ENCODE results near the gene PCNA. TPM values are rescaled to one million over a fixed set of nuclear protein-coding genes. Genes with fewer than 3 reads are reported as not detected.

The PCNA gene
- total RNA-seq, 1 experiment from 2014 or later, result 273 TPM

DNA sequence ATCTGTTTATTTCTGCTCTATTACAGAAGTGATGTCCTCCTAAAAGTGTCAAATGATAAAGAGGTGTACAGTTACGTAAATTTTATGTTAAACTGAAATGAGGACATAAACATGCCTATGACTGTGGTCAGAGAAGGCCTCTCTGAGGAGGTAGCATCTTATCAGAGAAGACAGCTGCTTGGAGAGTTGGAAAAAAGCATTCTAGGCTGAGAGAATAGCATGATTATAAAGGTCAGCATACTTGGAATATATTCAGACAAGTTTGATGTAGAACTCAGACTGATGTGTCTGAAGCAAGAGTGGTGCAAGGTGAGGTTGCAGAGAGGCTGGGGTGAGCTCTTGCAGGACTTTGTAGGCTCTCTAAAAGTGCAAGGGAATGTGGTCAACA, 3.1 kb upstream of the PCNA start:
- Histone ChIP-seq H3K79me2 (ENCODE audit: insufficient read depth, low read length) (peaks cover 26% of the 10 kb centered on the region), H3K4me2 (ENCODE audit: low read length) (no peak overlapping the region), H3K4me3 (replicated peaks in 1 of 2; ENCODE audit: low read depth in 1 of 2, low read length in 2 of 2) (no peak overlapping the region), H3K4me1 (ENCODE audit: control insufficient read depth in 1 of 2, insufficient read depth in 2 of 2, low read length in 2 of 2) (peaks cover 10 to 29% of the 10 kb centered on the region in 2 experiments), H3K27me3 (ENCODE audit: insufficient read depth, low read length) (no peaks in the 10 kb centered on the region), H3K9me2 (ENCODE audit: insufficient read depth) (no peaks in the 10 kb centered on the region), H3K9me3 (ENCODE audit: control insufficient read depth in 1 of 2, insufficient read depth in 1 of 2, low read depth in 1 of 2, low read length in 2 of 2) (no peaks in the 10 kb centered on the region), H3K36me3 (ENCODE audit: control insufficient read depth in 1 of 2, insufficient read depth in 2 of 2, low read length in 2 of 2) (peaks cover 8 to 11% of the 10 kb centered on the region in 2 experiments), H2AFZ (ENCODE audit: low read depth, low read length, poor library complexity, severe bottlenecking) (no peak overlapping the region), H3K27ac (ENCODE audit: low read depth, low read length) (no peak overlapping the region), H4K20me1 (ENCODE audit: insufficient read depth) (peaks cover 12% of the 10 kb centered on the region; the same call in 1 of the 2 replicates), H3K9ac (ENCODE audit: low read length) (no peak overlapping the region)
- intact Hi-C loops (cut with micrococcal nuclease), result no loop called here
- ChIA-PET POLR2A (no interaction called here), RAD21 (ENCODE audit: low non-redundant PET in 1 of 2, low total read pairs in 2 of 2, uncharacterized antibody in 2 of 2, unreplicated experiment in 2 of 2) (no interaction called here), CTCF (no interaction called here)
- no peak for TF ChIP-seq SRF (IDR thresholded peaks at IDR 0.05; ENCODE audit: low read depth)
- no peak for TF ChIP-seq YY1 (IDR thresholded peaks at IDR 0.05; ENCODE audit: extremely low read depth, insufficient replicate concordance, low read depth, low read length)
- TF ChIP-seq ZFX (IDR thresholded peaks at IDR 0.05), result no peak
- TF ChIP-seq SP1 (IDR thresholded peaks at IDR 0.05; ENCODE audit: low read depth), result no peak
- BruUV-seq (replicated peaks), result no TSS peak
- ATAC-seq (no peak), DNase-seq (ENCODE audit: low read depth, low spot score) (no peak)

DNA sequence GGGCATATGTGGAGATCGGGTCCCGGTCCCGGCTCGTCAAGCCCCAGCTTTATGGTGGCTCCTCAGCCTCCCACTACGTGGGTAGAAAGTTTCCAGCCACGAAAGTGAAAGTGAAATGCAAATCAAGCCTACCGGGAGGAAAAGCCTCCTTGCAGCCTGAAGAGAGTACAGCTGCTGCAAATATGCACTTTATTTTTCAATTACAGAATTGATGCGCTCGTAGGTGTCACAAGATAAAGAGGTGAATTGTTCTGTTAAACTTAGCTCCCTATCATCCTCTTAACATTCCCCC, 373 bp upstream of the PCNA start:
- intact Hi-C loops (cut with micrococcal nuclease), result no loop called here
- peaks cover 14 to 33% of the 10 kb centered on the region in 2 experiments for H3K4me1 ChIP-seq (ENCODE audit: control insufficient read depth in 1 of 2, insufficient read depth in 2 of 2, low read length in 2 of 2)
- H3K36me3 ChIP-seq (ENCODE audit: control insufficient read depth in 1 of 2, insufficient read depth in 2 of 2, low read length in 2 of 2), result peaks cover 35 to 38% of the 10 kb centered on the region in 2 experiments
- ATAC-seq (no peak), DNase-seq (ENCODE audit: low read depth, low spot score) (no peak)
- CTCF ChIA-PET, result interaction anchor here (1.5 to 1.7 kb wide), 2 partner anchors 19 to 72 kb away, joined by 6 to 7 read pairs; no protein-coding TSS in a partner anchor
- H3K27ac ChIP-seq (ENCODE audit: low read depth, low read length), result peak overlapping the region; percentile 97
- BruUV-seq (replicated peaks), result no TSS peak
- H4K20me1 ChIP-seq (ENCODE audit: insufficient read depth), result peaks cover 30% of the 10 kb centered on the region; the same call in 1 of the 2 replicates
- POLR2A ChIA-PET, result interaction anchor here (0.7 to 1.6 kb wide), 3 partner anchors 34 to 53 kb away, joined by 3 to 4 read pairs (median 3); no protein-coding TSS in a partner anchor
- H3K79me2 ChIP-seq (ENCODE audit: insufficient read depth, low read length), result peaks cover 46% of the 10 kb centered on the region
- H3K4me2 ChIP-seq (ENCODE audit: low read length), result peak overlapping the region; percentile 78
- H3K27me3 ChIP-seq (ENCODE audit: insufficient read depth, low read length), result no peaks in the 10 kb centered on the region
- H3K4me3 ChIP-seq (replicated peaks in 1 of 2; ENCODE audit: low read depth in 1 of 2, low read length in 2 of 2), result peak overlapping the region; percentile 84 to 90
- RAD21 ChIA-PET (ENCODE audit: low non-redundant PET in 1 of 2, low total read pairs in 2 of 2, uncharacterized antibody in 2 of 2, unreplicated experiment in 2 of 2), result interaction anchor here (0.8 to 1.4 kb wide), 2 partner anchors 72 kb away, joined by 3 to 4 read pairs; no protein-coding TSS in a partner anchor
- H3K9ac ChIP-seq (ENCODE audit: low read length), result peak overlapping the region; percentile 99
- H3K9me3 ChIP-seq (ENCODE audit: control insufficient read depth in 1 of 2, insufficient read depth in 1 of 2, low read depth in 1 of 2, low read length in 2 of 2), result no peaks in the 10 kb centered on the region
- H2AFZ ChIP-seq (ENCODE audit: low read depth, low read length, poor library complexity, severe bottlenecking), result no peak overlapping the region
- H3K9me2 ChIP-seq (ENCODE audit: insufficient read depth), result no peaks in the 10 kb centered on the region
- TF ChIP-seq, protein P1, sequence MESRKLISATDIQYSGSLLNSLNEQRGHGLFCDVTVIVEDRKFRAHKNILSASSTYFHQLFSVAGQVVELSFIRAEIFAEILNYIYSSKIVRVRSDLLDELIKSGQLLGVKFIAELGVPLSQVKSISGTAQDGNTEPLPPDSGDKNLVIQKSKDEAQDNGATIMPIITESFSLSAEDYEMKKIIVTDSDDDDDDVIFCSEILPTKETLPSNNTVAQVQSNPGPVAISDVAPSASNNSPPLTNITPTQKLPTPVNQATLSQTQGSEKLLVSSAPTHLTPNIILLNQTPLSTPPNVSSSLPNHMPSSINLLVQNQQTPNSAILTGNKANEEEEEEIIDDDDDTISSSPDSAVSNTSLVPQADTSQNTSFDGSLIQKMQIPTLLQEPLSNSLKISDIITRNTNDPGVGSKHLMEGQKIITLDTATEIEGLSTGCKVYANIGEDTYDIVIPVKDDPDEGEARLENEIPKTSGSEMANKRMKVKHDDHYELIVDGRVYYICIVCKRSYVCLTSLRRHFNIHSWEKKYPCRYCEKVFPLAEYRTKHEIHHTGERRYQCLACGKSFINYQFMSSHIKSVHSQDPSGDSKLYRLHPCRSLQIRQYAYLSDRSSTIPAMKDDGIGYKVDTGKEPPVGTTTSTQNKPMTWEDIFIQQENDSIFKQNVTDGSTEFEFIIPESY (IDR thresholded peaks at IDR 0.05; ENCODE audit: extremely low read depth, insufficient replicate concordance, low read length), result no peak
- TF ChIP-seq POLR2A (IDR thresholded peaks at IDR 0.05; ENCODE audit: borderline replicate concordance, extremely low read depth, insufficient read depth, insufficient read length), result no peak
- TF ChIP-seq EZH2 (IDR thresholded peaks at IDR 0.05), result no peak
- no peak for TF ChIP-seq TCF7L2 (IDR thresholded peaks at IDR 0.05; ENCODE audit: borderline replicate concordance, extremely low read depth, insufficient read depth, insufficient read length)
- TF ChIP-seq SRF (IDR thresholded peaks at IDR 0.05; ENCODE audit: low read depth), result 0 out of 2 replicates have a peak, but pooled peaks have one; percentile 47
- TF ChIP-seq, protein P2, sequence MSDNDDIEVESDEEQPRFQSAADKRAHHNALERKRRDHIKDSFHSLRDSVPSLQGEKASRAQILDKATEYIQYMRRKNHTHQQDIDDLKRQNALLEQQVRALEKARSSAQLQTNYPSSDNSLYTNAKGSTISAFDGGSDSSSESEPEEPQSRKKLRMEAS (IDR thresholded peaks at IDR 0.05), result no peak
- peak; percentile 91 for TF ChIP-seq POLR2AphosphoS5 (IDR thresholded peaks at IDR 0.05; ENCODE audit: low read depth, low read length)
- 0 out of 2 replicates have a peak, but pooled peaks have one; percentile 4 for TF ChIP-seq SIN3A (IDR thresholded peaks at IDR 0.05; ENCODE audit: low read depth)
- TF ChIP-seq, protein P3, sequence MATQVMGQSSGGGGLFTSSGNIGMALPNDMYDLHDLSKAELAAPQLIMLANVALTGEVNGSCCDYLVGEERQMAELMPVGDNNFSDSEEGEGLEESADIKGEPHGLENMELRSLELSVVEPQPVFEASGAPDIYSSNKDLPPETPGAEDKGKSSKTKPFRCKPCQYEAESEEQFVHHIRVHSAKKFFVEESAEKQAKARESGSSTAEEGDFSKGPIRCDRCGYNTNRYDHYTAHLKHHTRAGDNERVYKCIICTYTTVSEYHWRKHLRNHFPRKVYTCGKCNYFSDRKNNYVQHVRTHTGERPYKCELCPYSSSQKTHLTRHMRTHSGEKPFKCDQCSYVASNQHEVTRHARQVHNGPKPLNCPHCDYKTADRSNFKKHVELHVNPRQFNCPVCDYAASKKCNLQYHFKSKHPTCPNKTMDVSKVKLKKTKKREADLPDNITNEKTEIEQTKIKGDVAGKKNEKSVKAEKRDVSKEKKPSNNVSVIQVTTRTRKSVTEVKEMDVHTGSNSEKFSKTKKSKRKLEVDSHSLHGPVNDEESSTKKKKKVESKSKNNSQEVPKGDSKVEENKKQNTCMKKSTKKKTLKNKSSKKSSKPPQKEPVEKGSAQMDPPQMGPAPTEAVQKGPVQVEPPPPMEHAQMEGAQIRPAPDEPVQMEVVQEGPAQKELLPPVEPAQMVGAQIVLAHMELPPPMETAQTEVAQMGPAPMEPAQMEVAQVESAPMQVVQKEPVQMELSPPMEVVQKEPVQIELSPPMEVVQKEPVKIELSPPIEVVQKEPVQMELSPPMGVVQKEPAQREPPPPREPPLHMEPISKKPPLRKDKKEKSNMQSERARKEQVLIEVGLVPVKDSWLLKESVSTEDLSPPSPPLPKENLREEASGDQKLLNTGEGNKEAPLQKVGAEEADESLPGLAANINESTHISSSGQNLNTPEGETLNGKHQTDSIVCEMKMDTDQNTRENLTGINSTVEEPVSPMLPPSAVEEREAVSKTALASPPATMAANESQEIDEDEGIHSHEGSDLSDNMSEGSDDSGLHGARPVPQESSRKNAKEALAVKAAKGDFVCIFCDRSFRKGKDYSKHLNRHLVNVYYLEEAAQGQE (IDR thresholded peaks at IDR 0.05; ENCODE audit: low read depth), result no peak
- TF ChIP-seq, protein P4, sequence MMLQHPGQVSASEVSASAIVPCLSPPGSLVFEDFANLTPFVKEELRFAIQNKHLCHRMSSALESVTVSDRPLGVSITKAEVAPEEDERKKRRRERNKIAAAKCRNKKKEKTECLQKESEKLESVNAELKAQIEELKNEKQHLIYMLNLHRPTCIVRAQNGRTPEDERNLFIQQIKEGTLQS (IDR thresholded peaks at IDR 0.05), result no peak
- TF ChIP-seq JUND (IDR thresholded peaks at IDR 0.05), result no peak
- 0 out of 2 replicates have a peak, but pooled peaks have one; percentile 1 for TF ChIP-seq SP1 (IDR thresholded peaks at IDR 0.05; ENCODE audit: low read depth)
- no peak for TF ChIP-seq ZNF274 (IDR thresholded peaks at IDR 0.05; ENCODE audit: low read depth, low read length)
